HFFc6 (cell line): ENCODE measurements around the gene VAMP7. TPM values are rescaled to one million over a fixed set of nuclear protein-coding genes. Genes with fewer than 3 reads are reported as not detected.
A peak's percentile ranks its signal among the peaks of the same experiment; 100 is the strongest.

ENCODE experiments used
- DNase-seq: peaks from one replicate; pipeline ENCODE4 v3.0.0-alpha.2; 2018
- H3K27ac Mint-ChIP-seq: 2 replicates; pipeline ENCODE4 v1.8.0; 2020; ENCODE audit warnings: mild to moderate bottlenecking, mixed read lengths
- H3K27me3 Mint-ChIP-seq: 2 replicates; pipeline ENCODE4 v1.8.0; 2021; ENCODE audit warnings: mild to moderate bottlenecking, moderate library complexity, mixed read lengths; ENCODE audit not compliant: insufficient read depth
- H3K36me3 Mint-ChIP-seq: 2 replicates; pipeline ENCODE4 v1.8.0; 2021; ENCODE audit warnings: low read depth, mixed read lengths
- H3K4me1 Mint-ChIP-seq: 2 replicates; pipeline ENCODE4 v1.8.0; 2020; ENCODE audit warnings: low read depth, mixed read lengths
- H3K4me3 Mint-ChIP-seq: 2 replicates; pipeline ENCODE4 v1.8.0; 2020; ENCODE audit warnings: mild to moderate bottlenecking, moderate library complexity, mixed read lengths
- H3K9me3 Mint-ChIP-seq: 2 replicates; pipeline ENCODE4 v1.8.0; 2020; ENCODE audit warnings: mild to moderate bottlenecking, mixed read lengths
- CTCF ChIP-seq: fragments of 200-600 bp; sonication (generic); IDR thresholded peaks from 2 replicates; pipeline ENCODE4 v1.5.0; 2021; ENCODE audit warnings: antibody characterized with exemption, mild to moderate bottlenecking
- total RNA-seq, 6 experiments: library from RNA; stranded (reverse); fragmentation: NEBNext Ultra II Directional; extraction: Animal tissue kit (Norgen Biotek cat#: 25700); gene quantifications; 2 replicates in 1 of 6; 3 replicates in 5 of 6; pipeline ENCODE4 v1.2.3, GENCODE V29; 2021

Gene VAMP7
- total RNA-seq, 6 experiments from 2014 or later = 37.2 to 50.5 (median 46.3) TPM

GRCh38 chrX:155889328-155889727 lies 8.2 kb downstream of the VAMP7 start:
- Mint-ChIP-seq H3K27me3 (peaks cover 2% of the 10 kb centered on the region; the same call in 1 of the 2 replicates), H3K4me1 (peaks cover 25% of the 10 kb centered on the region), H3K9me3 (no peaks in the 10 kb centered on the region; the same call in 1 of the 2 replicates), H3K36me3 (peaks cover 9% of the 10 kb centered on the region), H3K4me3 (no peak overlapping the region), H3K27ac (no peak overlapping the region)
- no peak for DNase-seq
- no peak for TF ChIP-seq CTCF

DNA sequence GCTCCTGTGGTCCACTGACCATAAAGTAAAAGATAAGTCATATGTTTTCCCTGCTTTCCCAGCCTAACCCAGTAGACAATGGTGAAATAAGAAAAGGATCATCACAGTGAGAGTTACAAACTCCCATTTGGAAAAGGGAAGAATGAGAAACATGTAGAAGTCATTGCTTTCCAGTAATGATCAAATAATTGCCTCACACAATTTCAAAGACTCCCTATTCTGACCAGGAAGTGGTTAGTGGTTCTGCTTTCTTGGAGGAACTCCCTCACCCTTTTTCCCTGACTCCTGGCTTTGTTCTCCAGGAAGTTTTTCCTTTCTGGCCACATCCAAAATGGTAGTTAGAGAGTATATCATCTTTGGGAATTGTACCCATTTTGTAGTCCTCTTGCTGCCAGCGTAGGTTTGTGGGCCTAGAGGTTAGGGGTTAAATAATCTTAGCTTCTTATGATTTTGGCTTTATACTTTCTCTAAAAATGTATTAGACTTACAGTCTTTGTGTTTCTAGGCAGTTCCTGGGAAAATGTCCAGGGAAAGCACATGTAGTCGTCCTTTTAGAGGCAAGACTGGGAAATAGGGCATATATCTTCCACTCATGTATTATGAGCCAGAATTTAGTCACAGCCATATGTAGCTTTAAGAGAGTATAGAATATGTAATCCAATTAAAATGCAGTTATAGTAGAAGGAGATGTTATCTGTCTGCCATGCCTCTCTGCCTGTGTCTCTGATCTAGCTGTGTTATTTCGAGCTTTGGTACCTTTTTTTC lies 10.5 kb downstream of the VAMP7 start:
- Mint-ChIP-seq H3K9me3 (no peaks in the 10 kb centered on the region; the same call in 1 of the 2 replicates), H3K27me3 (no peaks in the 10 kb centered on the region), H3K36me3 (peaks cover 10% of the 10 kb centered on the region), H3K4me1 (peaks cover 25% of the 10 kb centered on the region), H3K27ac (peak overlapping the region; percentile 25; the same call in 1 of the 2 replicates), H3K4me3 (no peak overlapping the region)
- no peak for DNase-seq
- no peak for TF ChIP-seq CTCF

DNA sequence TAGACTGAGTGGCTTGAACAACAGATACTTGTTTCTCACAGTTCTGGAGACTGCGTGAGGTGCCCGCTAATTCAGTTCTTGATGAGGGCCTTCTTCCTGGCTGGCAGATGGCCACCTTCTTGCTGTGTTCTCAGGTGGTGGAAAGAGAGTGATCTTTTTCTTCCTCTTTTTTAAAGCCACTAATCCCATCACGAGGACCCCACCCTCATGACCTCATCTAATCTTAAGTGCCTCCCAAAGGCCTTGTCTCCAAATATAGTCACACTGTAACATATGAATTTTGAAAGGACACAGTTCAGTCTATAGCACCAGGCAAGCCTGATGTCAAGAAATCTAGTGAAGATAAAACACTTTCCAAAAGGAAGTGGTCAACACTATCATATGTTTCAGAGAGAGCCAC lies 12.4 kb downstream of the VAMP7 start:
- Mint-ChIP-seq H3K4me1 (peaks cover 9% of the 10 kb centered on the region), H3K27ac (no peak overlapping the region), H3K36me3 (peaks cover 11% of the 10 kb centered on the region), H3K27me3 (no peaks in the 10 kb centered on the region), H3K4me3 (no peak overlapping the region), H3K9me3 (no peaks in the 10 kb centered on the region; the same call in 1 of the 2 replicates)
- DNase-seq = no peak
- no peak for TF ChIP-seq CTCF

GRCh38 chrX:155896512-155896911 lies 15.4 kb downstream of the VAMP7 start:
- no peak for DNase-seq
- H3K4me1 Mint-ChIP-seq = peaks cover 7% of the 10 kb centered on the region; the same call in 1 of the 2 replicates
- no peaks in the 10 kb centered on the region for H3K27me3 Mint-ChIP-seq
- H3K27ac Mint-ChIP-seq = no peak overlapping the region
- no peaks in the 10 kb centered on the region; the same call in 1 of the 2 replicates for H3K9me3 Mint-ChIP-seq
- TF ChIP-seq CTCF = no peak
- H3K4me3 Mint-ChIP-seq = no peak overlapping the region
- H3K36me3 Mint-ChIP-seq = peaks cover 26% of the 10 kb centered on the region

DNA sequence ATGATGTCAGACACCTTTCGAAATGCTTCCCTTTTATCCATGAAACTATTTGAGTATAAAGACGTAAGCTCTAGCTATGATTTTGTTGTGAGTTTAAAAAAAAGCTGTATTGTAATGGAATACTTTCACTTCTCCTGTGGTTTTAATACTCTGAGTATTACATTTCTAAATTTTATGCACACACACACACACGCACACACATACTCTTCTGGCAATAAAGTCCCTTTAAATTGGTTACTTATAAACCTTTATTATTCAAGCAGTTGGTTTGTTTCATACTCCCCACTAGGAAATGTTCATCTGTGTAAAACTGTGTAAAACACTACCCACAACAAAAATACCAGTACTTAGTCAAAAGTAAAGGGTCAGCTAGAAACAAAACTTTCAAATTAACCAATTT lies 18.2 kb downstream of the VAMP7 start:
- H3K4me3 Mint-ChIP-seq = no peak overlapping the region
- H3K9me3 Mint-ChIP-seq = no peaks in the 10 kb centered on the region

More for the DNA sequence above, 18.2 kb downstream of the VAMP7 start:
- Mint-ChIP-seq H3K27me3 (no peaks in the 10 kb centered on the region), H3K27ac (no peak overlapping the region), H3K4me1 (no peaks in the 10 kb centered on the region), H3K36me3 (peaks cover 22% of the 10 kb centered on the region)
- no peak for TF ChIP-seq CTCF
- DNase-seq = no peak
